CMK (cell line): Measurements from ENCODE around the gene RHEBL1.

ENCODE experiments used
- DNase-seq: peaks from one replicate; pipeline ENCODE4 v3.0.0-alpha.2; 2010; ENCODE audit warnings: low read depth

RHEBL1 gene, protein sequence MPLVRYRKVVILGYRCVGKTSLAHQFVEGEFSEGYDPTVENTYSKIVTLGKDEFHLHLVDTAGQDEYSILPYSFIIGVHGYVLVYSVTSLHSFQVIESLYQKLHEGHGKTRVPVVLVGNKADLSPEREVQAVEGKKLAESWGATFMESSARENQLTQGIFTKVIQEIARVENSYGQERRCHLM

GRCh38 chr12:49069507-49070346 lies at the start of gene RHEBL1:
TSS of gene RHEBL1 (minus strand) at chr12:49069979. CDS start at chr12:49069785, 194 bp downstream.
- peak; percentile 95 for DNase-seq

DNA sequence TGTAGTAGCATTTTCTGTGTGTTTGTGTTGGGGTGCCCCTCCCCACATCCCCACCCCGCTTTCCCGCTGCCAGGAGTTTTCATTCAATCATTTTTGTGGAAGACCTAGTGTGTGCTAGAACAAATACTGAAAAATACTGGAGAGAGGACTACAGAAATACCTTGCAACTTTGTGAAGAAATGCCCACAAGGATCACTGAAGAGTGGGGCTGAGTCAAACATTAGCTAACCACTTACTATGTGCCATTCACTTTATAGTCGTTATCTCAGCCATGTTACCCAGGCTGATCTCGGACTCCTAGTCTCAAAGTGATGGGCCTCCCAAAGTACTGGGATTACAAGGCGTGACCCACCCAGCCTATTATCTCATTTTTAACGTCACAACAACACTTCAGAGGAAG lies 41.4 kb upstream of the RHEBL1 start:
- DNase-seq: no peak

DNA sequence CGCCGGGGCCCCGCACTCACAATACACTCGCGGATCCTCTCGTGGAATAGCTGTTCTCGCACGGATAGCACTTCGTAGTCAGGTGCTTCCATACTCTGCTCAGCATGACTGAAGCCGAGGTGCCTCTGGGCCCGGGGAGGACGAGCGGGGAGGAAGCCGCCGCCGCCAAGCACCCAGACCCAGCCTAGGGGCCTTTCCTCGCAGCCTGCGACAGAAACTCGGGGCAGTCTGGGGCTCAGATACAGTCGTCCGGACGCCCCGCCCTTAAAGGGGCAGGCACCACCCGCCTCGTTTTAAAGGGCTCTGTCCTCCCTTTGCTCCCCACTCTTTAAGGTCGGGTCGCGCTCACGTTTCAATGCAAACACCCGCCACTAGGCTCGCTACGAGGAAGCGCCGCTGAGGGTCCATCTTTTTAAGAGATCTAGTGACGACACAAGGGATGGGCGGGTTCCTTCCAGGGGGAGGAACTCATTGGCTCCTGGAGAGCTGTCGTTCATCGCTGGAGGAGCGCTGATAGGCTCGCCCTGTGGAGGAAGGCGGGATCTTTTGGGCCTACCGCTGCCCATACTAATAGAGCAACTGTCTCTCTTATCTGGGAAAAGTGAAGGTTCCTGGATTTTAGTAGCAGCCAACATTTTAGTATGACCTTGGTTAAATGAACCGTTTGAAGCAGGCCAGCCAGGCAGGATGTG lies 40.8 kb upstream of the RHEBL1 start, which contains the start of gene LMBR1L:
Gene LMBR1L, minus strand, starts transcription at position 384 of the 692 bp plus-strand sequence. Its CDS starts 292 bp downstream, at position 92.
- peak; percentile 96 for DNase-seq

- DNase-seq: no peak
Measured at GRCh38 chr12:49109641-49110463, 40.1 kb upstream of the RHEBL1 start.

- DNase-seq: no peak
Measured at GRCh38 chr12:49108958-49109404, 39.2 kb upstream of the RHEBL1 start.

GRCh38 chr12:49105504-49106084 lies 35.8 kb upstream of the RHEBL1 start:
- no peak for DNase-seq

DNA sequence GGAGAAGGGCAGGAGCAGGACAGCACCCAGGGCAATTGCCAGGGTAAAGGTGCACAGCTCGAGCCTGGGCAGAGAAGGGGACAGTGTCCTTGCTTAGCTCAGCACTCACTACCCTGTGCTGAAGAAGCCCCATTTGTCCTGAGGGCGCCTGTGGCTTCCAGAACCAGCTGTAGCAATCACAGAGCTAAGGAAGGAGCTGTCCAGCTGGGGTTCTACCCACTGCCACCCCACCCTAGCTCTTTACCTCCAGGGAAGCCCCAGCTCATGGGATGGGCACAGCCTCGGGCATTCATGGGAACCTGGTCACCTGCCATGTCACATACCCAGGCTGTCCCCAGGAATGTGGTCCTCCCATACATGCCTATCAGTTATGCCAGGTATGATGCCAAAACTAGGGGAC lies 35.0 kb upstream of the RHEBL1 start:
- DNase-seq: no peak

DNA sequence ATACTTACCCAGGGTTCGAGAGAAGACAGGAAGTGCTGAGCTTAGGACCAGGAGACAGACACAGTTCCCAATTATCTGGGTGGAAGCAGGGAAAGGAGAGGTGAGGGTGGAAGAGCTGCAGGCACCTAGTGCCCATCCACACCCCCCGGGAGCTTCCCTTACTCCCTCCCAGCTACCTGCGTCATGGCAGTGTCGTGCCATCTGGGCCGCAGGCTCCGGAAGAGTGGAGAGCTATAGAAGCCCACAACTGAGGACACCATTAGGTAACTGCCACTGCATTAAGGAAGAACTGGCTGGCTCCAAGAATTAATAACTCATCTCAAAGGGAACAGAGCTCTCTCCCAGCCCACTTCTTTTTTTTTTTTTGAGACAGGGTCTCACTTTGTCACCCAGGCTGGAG lies 30.6 kb upstream of the RHEBL1 start:
- no peak for DNase-seq

GRCh38 chr12:49098703-49099102 lies 28.9 kb upstream of the RHEBL1 start:
- no peak for DNase-seq

- DNase-seq: no peak
Measured at GRCh38 chr12:49098035-49098451, 28.3 kb upstream of the RHEBL1 start.

GRCh38 chr12:49097381-49097780 lies 27.6 kb upstream of the RHEBL1 start:
- no peak for DNase-seq

GRCh38 chr12:49094975-49095365 lies 25.2 kb upstream of the RHEBL1 start:
- no peak for DNase-seq

GRCh38 chr12:49094160-49094974 lies 24.6 kb upstream of the RHEBL1 start, which contains the start of gene DHH:
TSS of gene DHH (minus strand) at chr12:49094801. CDS start at chr12:49094512, 289 bp downstream.
- no peak for DNase-seq

GRCh38 chr12:49093792-49094159 lies 24.0 kb upstream of the RHEBL1 start:
- DNase-seq: no peak

DNA sequence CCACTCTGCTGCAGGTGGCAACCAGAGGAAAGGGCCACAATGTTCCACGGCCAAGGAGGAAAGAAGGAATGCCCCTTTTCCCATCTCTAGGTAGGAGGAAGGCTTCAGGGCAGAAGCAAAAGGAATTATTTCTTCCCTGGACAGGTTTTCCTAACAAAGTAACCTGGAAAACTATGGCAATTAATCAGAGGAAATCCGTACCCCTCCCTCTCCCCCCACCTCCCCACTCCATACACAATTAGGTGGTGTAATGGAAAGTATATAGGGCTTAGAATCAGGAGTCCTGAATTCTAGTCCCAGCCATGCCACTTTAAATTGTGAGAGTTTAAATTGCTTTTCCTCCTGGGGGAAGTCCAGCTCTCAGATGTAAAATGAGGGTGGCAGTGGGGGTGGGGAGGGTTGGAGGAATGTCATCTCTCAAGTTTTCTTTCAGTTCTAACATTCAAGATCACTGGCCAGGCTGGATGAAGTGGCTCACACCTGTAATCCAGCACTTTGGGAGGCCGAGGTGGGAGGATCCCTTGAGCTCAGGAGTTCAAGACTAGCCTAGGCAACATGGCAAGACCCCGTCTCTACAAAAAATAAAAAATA lies 23.1 kb upstream of the RHEBL1 start:
- DNase-seq: no peak

GRCh38 chr12:49092086-49092815 lies 22.5 kb upstream of the RHEBL1 start:
- DNase-seq: peak; percentile 89

DNA sequence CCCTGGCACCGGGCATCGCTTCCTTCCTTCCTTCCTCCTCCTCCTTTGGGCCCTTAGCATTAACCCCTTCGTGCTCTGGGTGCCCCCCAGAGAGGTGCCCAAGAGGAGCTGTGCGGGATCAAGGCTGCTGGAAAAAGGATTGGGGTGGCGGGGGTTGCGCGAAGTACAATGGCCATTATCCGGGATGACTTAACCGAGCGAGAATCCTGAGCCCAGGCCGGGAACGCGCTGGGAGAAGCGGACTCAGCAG lies 22.0 kb upstream of the RHEBL1 start:
- DNase-seq: no peak

DNA sequence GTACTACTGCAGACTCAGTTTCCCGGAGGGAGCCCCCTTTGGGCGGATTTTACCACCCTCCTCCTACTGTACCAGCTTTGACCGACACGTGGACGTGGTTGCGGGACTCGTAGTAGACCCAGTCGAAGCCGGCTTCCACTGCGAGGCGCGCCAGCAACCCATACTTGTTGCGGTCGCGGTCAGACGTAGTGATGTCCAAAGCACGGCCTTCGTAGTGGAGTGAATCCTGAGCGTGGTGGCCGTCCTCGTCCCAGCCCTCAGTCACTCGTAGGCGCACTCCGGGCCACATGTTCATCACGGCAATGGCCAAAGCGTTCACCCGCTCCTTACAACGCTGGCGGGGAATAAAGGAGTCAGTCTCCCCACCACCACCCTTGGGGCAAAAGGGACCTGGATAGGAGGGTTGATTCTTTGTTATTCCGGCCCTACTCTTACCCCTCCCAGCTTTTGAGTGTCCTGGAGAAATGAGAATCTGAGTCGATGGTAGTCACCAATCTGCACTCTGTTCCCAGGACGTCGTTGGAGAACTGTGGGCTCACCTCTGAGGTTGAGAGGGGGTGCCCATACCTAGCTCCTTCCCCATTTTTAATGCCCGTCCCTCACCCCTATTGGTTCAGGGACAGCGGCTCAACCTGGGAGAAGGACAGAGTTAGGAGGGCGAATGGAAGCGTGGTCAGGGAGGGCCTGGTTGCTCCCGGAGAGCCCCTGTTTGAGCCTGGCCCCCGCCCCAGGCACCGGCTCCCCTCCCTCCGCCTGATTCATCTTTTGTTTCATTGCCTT lies 21.5 kb upstream of the RHEBL1 start:
- no peak for DNase-seq
